ENCODE measurements around the gene CAPN12.

DNA sequence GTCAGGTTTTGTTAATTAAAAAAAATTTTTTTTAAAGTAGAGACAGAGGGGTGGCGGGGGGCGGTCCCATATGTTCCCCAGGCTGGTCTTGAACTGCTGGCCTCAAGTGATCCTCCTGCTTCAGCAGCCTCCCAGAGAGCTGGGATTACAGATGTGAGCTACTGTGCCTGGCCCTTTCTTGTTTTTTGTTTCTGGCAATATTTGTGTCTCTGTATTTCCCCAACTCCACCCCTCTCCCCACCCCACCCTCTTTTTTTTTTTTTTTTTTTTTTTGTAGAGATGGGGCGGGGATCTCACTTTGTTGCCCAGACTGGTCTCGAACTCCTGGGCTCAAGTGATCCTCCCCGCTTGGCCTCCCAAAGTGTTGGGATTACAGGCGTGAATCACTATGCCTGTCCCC is 600 bp upstream of the CAPN12 start:
- TF ChIP-seq GATA3 (IDR thresholded peaks at IDR 0.05; ENCODE audit: low read depth, low read length) = no peak
- TF ChIP-seq GATA2 (IDR thresholded peaks at IDR 0.05; ENCODE audit: low read depth, low read length) = no peak

Measured in SH-SY5Y (cell line).